Measurements from ENCODE around the gene ARPC1A. TPM values are rescaled to one million over a fixed set of nuclear protein-coding genes. Genes with fewer than 3 reads are reported as not detected.

The ARPC1A gene
- total RNA-seq, 3 donors from 2014 or later: 113 to 122 (median 117) TPM

- Histone ChIP-seq H3K36me3 (peaks cover 11% of the 10 kb centered on the region), H3K9me3 (no peaks in the 10 kb centered on the region), H3K4me3 (no peak overlapping the region), H3K4me1 (no peaks in the 10 kb centered on the region), H3K27ac (no peak overlapping the region), H3K27me3 (no peaks in the 10 kb centered on the region)
- TF ChIP-seq POLR2A (IDR thresholded peaks at IDR 0.05): no peak
- no peak for TF ChIP-seq CTCF (IDR thresholded peaks at IDR 0.05)
- no peak for TF ChIP-seq POLR2AphosphoS5 (IDR thresholded peaks at IDR 0.05)
- intact Hi-C loops (cut with DNase I; ENCODE audit: low total_unique reads): loop anchor here (10.0 kb wide), 1 partner anchor 369 kb away; no protein-coding TSS in a partner anchor
- no peak for DNase-seq (ENCODE audit: low spot score in 2 of 2)
Measured at GRCh38 chr7:99395616-99396327, 70.1 kb downstream of the ARPC1A start.

- H3K36me3 ChIP-seq: peaks cover 11% of the 10 kb centered on the region
- no peak overlapping the region for H3K4me3 ChIP-seq
- H3K27me3 ChIP-seq: no peaks in the 10 kb centered on the region
- no peaks in the 10 kb centered on the region for H3K4me1 ChIP-seq
- DNase-seq (ENCODE audit: low spot score in 2 of 2): no peak
- no peak for TF ChIP-seq POLR2AphosphoS5 (IDR thresholded peaks at IDR 0.05)
- TF ChIP-seq CTCF (IDR thresholded peaks at IDR 0.05): no peak
- TF ChIP-seq POLR2A (IDR thresholded peaks at IDR 0.05): no peak
- H3K27ac ChIP-seq: no peak overlapping the region
- intact Hi-C loops (cut with DNase I; ENCODE audit: low total_unique reads): loop anchor here (10.0 kb wide), 1 partner anchor 368 kb away; no protein-coding TSS in a partner anchor
- no peaks in the 10 kb centered on the region for H3K9me3 ChIP-seq
Measured at GRCh38 chr7:99396418-99397296, 71.0 kb downstream of the ARPC1A start.

GRCh38 chr7:99397297-99397983, 71.7 kb downstream of the ARPC1A start:
- no peak for DNase-seq (ENCODE audit: low spot score in 2 of 2)
- no peak overlapping the region for H3K4me3 ChIP-seq
- no peaks in the 10 kb centered on the region for H3K27me3 ChIP-seq
- TF ChIP-seq POLR2A (IDR thresholded peaks at IDR 0.05) (no peak), CTCF (IDR thresholded peaks at IDR 0.05) (no peak), POLR2AphosphoS5 (IDR thresholded peaks at IDR 0.05) (no peak)
- H3K27ac ChIP-seq: no peak overlapping the region
- H3K36me3 ChIP-seq: peaks cover 11% of the 10 kb centered on the region
- intact Hi-C loops (cut with DNase I; ENCODE audit: low total_unique reads): loop anchor here (10.0 kb wide), 1 partner anchor 367 kb away; no protein-coding TSS in a partner anchor
- H3K4me1 ChIP-seq: no peaks in the 10 kb centered on the region
- H3K9me3 ChIP-seq: no peaks in the 10 kb centered on the region

- H3K4me1 ChIP-seq: no peaks in the 10 kb centered on the region
- H3K4me3 ChIP-seq: no peak overlapping the region
- intact Hi-C loops (cut with DNase I; ENCODE audit: low total_unique reads): loop anchor here (10.0 kb wide), 1 partner anchor 366 kb away; no protein-coding TSS in a partner anchor
- no peak for DNase-seq (ENCODE audit: low spot score in 2 of 2)
- TF ChIP-seq CTCF (IDR thresholded peaks at IDR 0.05): no peak
- TF ChIP-seq POLR2A (IDR thresholded peaks at IDR 0.05): no peak
- no peak for TF ChIP-seq POLR2AphosphoS5 (IDR thresholded peaks at IDR 0.05)
- no peaks in the 10 kb centered on the region for H3K27me3 ChIP-seq
- no peaks in the 10 kb centered on the region for H3K9me3 ChIP-seq
- H3K27ac ChIP-seq: no peak overlapping the region
- H3K36me3 ChIP-seq: peaks cover 11% of the 10 kb centered on the region
Measured at GRCh38 chr7:99398891-99399445, 73.3 kb downstream of the ARPC1A start.
